Activated CD8-positive, alpha-beta memory T cell treated with anti-CD3 and anti-CD28 coated beads, Interleukin-2, amount 50 U/mL, for 4 hours (primary cell): Measurements from ENCODE around the gene TTLL5.
"Not testable (repeated sequence)": the region's sequence is repeated elsewhere in the genome, so short reads cannot be mapped to it uniquely, and the experiment has no call there.

ENCODE experiments used
- DNase-seq: peaks from one replicate; pipeline ENCODE4 v3.0.0-alpha.2; 2020

The TTLL5 gene

GRCh38 chr14:75877884-75878283 lies 216.8 kb downstream of the TTLL5 start:
- no peak for DNase-seq

DNA sequence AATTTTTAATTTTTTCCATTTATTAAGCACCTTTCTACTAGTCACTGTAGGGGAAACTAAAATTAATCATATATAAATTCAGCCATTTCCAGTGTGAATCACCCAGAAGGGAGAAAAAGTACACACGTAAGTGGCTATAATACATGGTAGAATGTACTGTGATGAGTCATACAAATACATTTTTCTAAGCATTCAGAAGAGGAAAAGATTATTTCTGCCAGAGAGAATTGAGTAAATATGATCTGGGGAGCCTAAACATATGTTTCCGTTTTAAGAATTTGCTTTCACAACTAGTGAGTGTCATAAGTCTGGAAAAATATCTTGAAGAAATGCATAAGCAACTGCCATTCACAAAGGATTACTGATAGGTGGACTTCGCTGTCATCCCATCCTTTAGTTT lies 218.0 kb downstream of the TTLL5 start:
- DNase-seq: no peak

GRCh38 chr14:75880512-75880911 lies 219.5 kb downstream of the TTLL5 start:
- no peak for DNase-seq

- DNase-seq: no peak
These were observed 220.9 kb downstream of the TTLL5 start for GRCh38 chr14:75881994-75882393.

GRCh38 chr14:75884198-75884611 lies 223.2 kb downstream of the TTLL5 start:
- DNase-seq: no peak

DNA sequence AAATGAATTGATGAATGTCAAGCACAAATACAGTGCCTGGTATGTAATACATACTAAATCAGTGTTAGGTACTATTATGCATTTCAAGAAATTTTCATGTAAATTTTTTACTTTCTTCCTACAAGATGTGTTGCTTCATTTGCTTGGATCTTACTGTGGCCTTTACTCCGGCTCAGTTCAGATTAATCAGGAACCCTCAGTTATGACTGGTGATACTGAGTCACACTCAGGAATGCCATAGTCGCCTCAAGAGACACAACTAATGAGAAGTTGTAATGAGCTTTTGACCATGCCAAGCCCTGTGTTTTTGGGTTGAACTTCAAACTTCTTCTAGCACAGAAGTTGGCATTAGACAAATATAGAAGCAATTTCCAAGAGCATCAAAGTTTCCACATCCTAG lies 224.8 kb downstream of the TTLL5 start:
- no peak for DNase-seq

- DNase-seq: no peak
These were observed 225.7 kb downstream of the TTLL5 start for GRCh38 chr14:75886636-75887348.

DNA sequence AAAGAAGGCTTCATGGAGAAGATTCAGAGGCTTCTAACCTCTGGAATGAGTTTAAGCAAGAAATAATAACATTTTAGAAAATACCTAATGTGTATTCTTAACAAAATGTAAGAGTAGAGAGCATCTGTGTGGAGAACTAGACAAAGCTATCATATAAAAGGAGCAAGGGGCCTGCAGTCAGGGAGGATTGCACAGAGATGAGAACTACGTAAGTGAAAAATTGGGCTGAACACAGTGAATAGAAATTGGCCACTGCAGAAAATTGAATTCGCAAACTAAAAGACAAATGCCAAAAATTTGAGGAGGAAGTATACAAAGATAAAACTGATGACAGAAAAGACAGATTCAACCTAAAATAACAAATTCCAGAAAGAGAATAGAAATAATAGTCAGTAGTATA lies 227.9 kb downstream of the TTLL5 start:
- DNase-seq: no peak

GRCh38 chr14:75896341-75896740 lies 235.3 kb downstream of the TTLL5 start:
- DNase-seq: no peak

DNA sequence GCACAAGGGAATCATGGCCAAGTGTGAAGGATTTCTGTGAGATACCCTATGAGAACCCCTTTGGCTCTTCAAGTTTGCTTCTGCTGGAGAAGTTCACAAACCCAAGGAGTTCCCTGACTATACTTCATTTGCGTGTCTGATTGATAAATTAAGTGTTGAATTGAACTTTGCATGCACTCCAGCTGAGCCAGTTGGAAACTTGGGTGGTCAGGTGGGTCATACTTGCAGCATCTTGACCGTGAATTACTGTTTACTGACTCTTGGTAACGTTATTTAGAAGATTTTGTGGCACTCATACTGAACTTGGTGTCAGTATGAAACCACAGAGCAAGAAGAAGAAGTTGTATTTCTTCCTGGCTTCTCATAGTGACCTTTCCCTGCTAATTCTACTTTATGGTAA lies 243.3 kb downstream of the TTLL5 start:
- DNase-seq: no peak

DNA sequence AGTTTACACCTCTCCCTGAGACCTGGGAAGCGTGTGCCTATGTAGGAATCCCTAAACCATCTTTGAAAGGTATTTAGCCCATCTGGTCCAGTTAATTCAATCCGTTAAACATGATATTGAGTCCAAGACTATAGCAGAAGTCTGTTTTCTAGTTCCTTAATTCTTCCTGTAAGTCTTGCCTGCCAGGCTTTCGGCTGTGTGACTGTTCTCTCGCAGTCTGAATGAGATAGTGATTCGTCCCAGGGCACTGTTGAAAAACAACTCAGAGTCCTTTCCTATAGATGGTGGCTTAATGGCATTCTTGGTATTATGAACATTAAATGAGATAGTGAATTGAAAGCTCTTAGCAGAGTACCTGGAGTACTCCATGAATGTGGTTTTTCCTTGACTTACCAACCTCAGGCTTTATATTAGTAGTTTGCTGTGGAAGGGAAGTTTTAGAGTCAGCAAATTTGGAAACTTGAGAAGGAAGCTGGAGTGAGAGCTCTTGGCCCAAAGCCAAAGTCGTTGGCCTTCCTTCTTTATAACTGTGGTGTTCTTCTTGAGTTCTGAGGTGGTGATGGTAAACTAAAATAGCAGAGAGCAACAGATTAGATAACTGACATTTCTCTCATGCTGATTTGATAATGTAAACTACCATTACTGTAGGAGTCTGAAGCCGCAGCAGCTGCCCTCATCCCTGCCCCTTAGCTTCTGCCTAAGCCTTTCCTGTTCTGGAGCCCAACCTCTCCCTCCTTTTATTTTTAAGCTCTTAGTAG lies 244.3 kb downstream of the TTLL5 start:
- DNase-seq: no peak

DNA sequence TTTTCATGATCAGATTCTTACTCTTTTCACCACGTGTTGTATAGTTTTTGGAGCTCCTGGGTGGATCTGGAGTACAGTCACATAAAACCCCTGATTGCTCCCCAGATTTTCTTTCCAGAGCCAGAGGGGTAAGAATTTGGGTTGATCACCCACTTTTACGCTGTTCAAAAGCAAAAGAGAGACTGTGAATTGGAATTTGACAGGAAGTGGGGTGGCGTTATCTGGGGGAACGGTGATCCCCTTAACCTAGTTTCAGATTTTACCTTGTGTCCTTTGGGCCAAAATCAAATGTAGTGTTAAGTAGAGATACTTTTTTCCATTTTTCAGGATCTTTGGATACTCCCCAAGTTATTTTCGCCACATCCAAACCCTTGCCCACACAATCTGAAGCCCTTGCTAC lies 245.2 kb downstream of the TTLL5 start:
- DNase-seq: no peak

DNA sequence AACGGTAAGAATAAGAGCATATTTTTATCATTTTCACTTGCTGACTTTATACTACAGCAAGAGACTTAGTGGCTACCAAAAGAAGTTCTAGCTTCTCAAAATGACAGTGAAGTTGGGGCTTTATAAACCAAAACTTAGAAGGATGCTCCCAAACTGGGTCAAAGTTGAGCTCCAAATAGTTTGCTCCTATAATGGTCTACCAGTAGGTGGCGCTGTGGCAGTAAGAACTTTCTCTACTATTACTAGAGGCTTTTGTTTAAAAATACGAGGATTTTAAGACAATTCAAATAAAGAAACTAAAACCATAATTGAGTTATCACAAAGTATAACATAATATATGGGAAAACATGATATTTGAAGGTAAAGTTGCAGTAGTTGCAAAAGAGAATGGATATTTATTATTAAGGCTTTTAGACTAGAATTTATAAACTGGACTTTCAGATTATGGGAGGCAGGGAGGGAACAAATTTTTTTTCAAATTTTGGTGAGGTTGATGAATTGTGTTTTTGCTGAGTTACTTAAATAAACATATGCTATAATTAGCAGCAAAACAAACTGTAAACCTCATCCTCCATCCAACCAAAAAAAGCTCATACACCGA lies 245.7 kb downstream of the TTLL5 start:
- DNase-seq: peak; percentile 71

DNA sequence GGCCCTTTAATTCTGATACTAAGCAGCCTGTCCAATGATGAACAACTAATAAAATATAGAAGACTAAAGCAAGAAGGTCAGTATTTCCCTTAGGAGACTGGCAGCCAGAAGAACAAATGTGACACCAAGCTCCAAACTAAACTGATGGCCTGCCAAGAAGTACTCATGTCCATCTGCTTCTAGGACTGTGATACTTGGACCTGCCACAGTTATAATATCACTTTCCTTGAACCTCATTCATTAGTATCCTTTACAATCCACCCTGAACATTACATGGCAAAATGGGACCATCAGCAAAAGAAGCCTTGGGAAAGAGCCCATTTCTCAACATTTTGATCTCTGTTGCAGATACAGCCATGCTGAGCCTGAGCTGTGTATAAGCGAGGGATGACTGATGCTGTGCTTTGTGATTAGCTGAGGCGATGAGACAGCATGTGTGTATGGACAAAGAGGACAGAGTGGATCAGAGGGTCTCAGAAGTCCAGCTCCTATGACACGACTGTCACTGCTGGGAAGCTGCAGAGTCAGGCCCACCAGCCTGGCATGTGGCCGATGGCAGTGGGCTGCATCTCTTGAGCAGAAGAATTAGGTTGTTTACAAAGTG lies 246.8 kb downstream of the TTLL5 start:
- DNase-seq: no peak

GRCh38 chr14:75909630-75910029 lies 248.6 kb downstream of the TTLL5 start:
- DNase-seq: no peak

- DNase-seq: no peak
These were observed 249.0 kb downstream of the TTLL5 start for GRCh38 chr14:75910048-75910447.

GRCh38 chr14:75911883-75912282 lies 250.8 kb downstream of the TTLL5 start:
- DNase-seq: no peak

- DNase-seq: no peak
These were observed 252.1 kb downstream of the TTLL5 start for GRCh38 chr14:75913183-75913582.

DNA sequence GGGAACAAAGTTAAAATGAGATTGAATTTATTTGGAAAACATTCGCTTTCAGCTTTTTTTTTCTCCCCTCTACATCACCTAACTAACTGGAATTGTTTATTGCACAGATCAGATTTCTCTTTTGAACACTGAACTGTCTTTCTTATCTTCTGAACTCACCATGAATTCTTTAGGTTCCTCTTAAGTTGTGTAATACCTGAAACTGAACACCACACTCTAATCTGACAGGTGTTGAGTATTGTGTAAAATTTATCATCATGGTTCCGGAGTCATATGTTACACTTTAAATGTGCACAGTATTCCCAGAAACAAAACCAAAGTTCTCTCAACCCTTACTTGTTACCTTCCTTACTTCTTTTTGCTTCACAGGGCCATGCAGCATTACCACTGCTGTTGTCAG lies 254.0 kb downstream of the TTLL5 start:
- DNase-seq: no peak

GRCh38 chr14:75917322-75917945 lies 256.4 kb downstream of the TTLL5 start:
- DNase-seq: no peak

DNA sequence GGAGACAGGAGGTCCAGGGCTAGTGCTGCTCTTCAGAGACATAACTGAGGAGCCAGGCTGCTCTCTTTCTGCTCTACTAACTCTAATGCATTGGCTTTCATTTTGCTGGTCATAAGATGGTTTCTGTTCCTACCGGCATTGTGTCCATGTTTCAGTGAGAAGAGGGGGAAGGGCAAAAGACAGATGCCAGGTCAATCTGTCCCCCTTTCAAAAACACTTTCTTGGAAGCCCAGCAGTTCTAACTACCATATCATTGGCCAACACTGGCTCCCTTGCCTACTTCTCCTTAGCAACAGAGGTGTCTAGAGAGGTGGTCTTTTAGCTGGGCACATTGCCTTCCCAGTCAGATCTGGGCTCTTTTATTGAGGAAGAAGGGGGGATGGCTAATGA lies 256.9 kb downstream of the TTLL5 start:
- DNase-seq: no peak

DNA sequence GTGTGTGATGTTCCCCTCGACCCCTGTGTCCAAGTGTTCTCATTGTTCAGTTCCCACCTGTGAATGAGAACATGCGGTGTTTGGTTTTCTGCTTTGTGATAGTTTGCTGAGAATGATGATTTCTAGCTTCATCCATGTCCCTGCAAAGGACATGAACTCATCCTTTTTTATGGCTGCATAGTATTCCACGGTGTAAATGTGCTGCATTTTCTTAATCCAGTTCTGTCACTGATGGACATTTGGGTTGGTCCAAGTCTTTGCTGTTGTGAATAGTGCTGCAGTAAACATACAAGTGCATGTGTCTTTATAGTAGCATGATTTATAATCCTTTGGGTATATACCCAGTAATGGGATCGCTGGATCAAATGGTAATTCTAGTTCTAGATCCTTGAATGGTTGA lies 259.4 kb downstream of the TTLL5 start:
- DNase-seq: not testable (repeated sequence)

- not testable (repeated sequence) for DNase-seq
These were observed 264.2 kb downstream of the TTLL5 start for GRCh38 chr14:75925141-75925840.
